ENCODE data around the gene KCTD16. TPM values are rescaled to one million over a fixed set of nuclear protein-coding genes. Genes with fewer than 3 reads are reported as not detected.

KCTD16 gene
- total RNA-seq, 1 donor from 2014 or later = 16.1 TPM

DNA sequence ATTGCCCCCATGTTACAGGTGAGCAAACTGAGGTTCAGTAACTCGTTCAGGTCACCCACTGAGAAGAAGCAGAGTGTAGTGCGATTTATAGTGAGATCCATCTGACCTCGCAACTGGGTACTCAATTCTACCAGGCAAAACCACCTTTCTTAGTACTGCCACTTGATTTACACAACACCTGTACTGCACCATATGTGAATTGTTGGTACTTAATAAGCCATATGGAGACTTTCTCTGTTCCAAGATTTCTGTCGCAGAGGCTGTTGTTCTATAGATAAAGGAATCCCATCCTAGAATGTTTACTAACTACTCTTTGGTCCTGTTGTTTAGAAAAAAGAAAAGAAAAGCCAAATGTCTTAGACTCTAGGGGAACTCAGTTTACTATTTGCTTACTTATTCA is 287.5 kb downstream of the KCTD16 start:
- DNase-seq (ENCODE audit: low spot score) = no peak

DNA sequence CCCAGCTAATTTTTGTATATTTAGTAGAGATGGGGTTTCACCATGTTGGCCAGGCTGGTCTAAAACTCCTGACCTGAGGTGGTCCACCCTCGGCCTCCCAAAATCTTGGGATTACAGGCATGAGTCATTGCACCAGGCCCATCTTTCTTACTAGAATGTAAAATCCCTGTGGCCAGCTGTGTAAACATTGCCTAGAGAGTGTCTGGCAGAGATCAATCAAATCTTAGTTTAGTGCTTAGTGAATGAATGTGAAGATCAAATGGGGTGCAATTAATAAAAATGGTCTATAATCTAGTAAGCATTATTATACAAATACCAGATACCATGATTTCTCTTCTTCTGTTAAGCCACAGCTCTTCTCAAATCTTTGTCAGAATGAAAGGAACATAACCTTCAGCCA is 289.9 kb downstream of the KCTD16 start:
- peak; percentile 47 for DNase-seq (ENCODE audit: low spot score)

DNA sequence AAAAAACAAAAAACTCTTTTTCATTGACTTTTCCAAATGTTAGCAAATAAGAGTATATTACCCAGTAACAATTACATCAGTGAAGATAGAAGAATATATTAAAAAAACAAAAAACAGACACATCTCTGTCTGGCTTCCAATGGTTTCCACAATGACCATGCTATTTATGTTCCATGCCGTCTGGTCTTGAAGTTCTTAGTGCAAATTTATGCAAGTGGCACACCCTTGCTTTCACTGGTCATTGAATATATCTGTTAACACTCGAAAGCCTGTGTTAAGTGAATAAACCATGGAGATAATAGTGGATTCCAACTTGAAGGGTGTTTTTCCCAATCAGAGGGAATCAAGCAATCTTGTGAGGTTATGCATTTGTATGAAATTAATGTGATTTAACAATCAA is 291.9 kb downstream of the KCTD16 start:
- no peak for DNase-seq (ENCODE audit: low spot score)

DNA sequence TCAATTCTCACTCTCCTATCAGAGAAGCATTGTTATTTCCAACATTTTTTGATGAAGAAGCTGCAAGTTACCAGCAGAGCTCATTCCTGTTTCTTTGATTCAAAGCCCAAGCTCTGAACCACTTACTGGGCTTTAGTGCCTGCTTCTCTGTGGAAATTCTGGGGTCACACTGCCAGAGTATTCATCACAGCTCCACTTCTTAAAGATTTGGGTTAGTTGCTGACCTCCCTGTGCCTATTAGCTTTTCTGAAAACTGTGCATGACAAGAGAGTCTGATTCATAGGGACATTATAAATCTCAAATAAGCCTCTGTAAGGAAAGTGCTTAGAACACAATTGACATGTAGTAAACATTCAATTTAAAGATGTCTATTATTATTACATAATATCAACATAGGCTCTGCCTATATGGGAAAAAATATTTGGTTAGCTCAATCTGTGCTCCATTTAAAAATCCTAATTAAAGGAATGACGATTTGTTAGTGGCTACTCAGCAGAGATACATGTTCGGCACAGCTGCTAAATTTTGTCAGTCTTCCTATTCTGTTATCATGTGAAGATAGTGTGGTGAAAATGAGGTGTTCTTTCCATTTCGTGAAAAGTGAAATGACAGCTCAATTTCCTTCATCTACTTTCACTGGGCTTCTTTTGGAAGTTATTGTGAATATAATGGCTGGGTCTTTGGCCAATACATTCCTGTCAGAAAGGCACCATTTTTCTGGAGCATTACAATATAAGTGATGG is 293.0 kb downstream of the KCTD16 start:
- no peak for DNase-seq (ENCODE audit: low spot score)

DNA sequence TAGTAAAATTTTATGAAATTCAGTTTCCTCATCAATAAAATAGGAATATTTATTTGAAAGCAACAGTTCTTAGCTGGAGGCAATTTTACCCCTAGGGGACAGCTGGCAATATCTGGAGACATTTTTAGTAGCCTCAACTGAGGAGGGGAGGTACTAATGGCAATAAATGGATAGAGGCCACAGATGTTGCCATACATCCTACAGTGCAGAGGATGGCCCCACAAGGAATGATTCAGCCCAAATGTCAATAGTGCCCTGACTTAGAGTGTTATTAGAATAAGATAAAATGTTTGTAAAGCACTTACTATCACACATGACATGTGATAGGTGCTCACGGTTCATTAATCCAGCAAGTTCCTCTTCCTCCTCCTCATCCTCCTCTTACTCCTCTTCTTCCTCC is 293.6 kb downstream of the KCTD16 start:
- no peak for DNase-seq (ENCODE audit: low spot score)

DNA sequence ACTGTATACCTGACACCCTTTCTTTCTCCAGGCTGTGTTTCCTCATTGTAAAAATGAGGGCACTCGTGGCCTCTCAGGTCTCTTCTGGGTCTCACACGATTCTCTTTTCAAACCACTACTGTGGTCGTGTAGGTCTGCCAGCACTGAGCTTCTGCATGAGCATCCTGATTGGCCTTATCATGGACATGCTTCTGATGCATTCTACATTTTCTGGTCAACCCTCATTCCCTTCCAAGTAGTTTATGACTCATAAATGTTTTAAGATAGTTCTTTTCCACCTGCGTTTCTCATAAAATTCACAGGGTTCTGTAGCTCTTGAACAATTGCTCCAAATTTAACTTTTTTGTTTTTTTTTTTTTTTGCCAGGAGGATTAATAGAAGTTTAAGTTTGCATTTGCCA is 294.8 kb downstream of the KCTD16 start:
- no peak for DNase-seq (ENCODE audit: low spot score)

DNA sequence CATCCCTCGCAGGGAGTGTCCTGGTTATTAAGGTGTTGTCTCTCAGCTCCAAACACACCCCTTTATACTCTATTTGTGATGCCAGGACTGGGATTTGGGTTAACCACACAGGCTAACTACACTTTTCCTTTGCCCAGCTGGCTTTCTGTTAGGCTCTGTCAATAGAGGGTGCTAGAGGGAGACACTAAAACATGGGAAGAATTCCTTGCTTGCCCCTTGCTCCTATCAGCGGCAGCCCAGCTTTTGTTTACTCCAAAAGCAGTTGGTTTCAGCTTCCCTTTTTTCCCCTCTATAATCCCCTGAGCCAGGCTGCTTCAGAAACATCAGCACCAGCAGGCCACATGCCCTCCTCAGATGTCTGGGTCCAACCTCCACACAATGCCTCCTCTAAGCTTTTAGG is 297.1 kb downstream of the KCTD16 start:
- DNase-seq (ENCODE audit: low spot score) = peak; percentile 56

DNA sequence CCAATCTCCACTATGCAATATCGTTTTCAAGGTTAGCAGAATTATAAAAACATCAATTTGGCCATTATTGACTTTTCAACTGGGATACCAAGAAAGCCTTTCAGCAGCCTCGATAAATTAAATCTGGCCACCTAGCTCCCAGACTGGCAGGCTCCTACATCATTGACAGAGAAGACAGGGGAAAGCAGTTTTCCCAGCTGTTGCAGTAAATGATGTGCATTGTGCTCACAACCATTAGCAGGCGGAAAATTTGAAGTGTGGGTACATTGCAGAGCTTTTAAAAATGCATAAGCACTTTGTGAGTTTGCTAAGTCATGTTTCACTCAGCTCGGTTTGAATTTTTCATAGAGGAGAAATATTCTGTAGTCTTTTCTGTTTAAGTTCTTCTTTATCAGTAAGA is 297.9 kb downstream of the KCTD16 start:
- DNase-seq (ENCODE audit: low spot score) = no peak

DNA sequence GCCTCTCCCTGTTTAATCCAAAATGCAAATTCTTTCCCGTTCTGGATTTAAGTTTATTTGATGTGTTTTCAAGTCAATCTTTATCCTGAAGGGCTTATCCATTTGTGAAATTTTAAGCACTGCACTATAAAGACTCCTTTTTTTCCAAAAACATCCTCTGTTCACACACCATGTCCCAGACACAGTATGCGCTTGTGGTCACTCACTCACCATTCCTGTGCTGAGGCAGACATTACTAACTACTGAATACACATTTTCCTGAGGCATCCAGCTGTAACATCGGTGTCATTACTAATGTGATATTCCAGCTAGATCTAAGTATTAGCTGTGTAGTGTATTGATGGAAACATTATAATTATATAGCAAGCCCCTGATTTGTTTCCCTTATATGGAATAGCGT is 298.4 kb downstream of the KCTD16 start:
- DNase-seq (ENCODE audit: low spot score) = no peak

DNA sequence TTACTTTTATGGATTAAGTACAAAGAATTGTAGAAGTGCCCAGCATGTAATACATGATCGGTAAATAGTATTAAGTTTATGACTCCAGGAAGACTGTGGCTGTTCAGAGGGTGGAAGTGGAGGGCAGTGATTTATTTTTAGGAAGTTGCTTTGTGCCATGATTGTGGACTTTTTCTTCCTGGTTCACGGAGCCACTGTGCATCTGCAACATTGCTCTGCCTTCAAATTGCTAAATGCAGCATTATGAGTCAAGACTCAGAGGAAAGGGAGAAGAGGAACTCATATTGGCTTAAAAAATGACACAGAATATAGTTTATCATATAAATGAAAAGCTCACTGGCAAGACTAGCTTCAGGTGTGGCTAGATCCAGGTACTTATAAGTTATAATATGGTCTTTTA is 301.5 kb downstream of the KCTD16 start:
- no peak for DNase-seq (ENCODE audit: low spot score)

DNA sequence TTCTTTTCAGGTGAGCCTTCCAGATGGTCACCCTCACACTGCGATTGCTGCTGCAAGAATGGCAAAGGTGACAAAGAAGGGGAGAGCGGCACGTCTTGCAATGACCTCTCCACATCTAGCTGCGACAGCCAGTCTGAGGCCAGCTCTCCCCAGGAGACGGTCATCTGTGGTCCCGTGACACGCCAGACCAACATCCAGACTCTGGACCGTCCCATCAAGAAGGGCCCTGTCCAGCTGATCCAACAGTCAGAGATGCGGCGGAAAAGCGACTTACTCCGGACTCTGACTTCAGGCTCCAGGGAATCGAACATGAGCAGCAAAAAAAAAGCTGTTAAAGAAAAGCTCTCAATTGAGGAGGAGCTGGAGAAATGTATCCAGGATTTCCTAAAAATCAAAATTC is 303.0 kb downstream of the KCTD16 start:
- no peak for DNase-seq (ENCODE audit: low spot score)

DNA sequence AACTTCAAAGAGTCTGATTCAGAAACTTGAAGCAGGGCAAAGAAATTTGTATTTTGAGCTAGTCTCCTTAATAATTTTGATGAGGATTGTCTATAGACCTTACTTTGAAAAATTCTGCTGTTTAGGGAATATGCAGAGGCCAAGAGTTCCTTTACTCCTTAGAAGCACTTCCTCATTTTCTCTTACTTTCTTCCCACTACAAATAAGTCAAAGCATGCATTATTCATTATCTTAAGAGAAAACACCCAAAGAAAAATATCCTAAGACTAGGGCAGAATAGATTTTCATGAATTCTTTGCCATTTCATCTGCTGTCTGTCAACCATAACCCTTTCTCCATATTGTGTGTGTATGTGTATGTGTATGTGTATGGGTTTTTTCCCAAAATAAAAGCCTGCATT is 307.9 kb downstream of the KCTD16 start:
- DNase-seq (ENCODE audit: low spot score) = no peak

DNA sequence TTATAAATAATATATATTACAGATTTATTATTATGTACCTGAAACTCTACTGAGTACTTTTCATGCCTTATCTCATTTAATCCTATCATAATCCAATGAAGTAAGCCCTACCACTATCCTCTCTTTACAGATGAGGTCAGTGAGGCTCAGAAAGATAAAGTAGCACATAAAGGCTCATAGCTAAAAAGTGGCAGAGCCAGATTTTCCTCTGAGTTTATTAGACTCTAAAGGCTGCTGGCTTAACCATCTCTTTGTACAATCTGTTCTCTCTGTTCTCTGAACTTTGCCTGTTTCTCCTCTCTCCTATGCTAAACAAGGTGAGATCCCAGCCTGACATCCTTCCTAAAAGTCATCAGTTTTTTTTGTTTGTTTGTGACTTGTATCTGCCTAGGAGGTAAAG is 311.2 kb downstream of the KCTD16 start:
- peak; percentile 81 for DNase-seq (ENCODE audit: low spot score)

DNA sequence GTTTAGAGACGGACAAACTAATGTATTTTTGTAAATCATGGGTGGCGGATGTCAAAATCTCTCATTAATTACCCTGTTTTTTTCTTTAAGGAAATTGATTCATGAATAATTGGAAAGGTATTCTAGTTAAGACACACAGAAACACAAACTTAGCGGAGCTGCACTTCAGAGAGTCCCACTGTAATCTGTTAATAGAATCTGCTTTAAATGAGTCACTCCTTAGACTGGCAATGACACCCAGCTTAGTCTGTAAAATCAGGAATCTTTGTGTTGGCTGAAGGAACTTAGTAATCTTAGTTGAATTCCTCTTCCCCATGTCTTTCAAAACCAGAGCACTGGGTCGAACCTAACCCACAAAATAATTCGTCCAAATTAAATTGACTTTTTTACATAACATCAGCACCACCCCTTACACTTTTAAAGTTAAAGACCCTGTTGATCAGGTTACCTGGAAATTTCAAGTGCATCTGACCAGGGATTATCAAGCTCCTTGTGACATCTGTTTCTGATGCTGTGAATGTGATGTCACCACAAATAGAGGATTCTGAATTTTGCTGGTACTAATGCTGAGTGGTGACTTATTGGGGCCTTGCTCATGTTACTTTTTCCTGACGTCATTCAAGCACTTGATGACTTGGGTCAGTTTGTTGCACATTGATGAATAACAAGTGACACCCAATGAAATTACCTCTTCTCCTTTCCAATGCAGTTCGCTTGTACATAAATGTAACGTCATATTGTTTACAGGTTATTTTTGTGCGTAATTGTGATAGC is 313.6 kb downstream of the KCTD16 start:
- peak; percentile 69 for DNase-seq (ENCODE audit: low spot score)

DNA sequence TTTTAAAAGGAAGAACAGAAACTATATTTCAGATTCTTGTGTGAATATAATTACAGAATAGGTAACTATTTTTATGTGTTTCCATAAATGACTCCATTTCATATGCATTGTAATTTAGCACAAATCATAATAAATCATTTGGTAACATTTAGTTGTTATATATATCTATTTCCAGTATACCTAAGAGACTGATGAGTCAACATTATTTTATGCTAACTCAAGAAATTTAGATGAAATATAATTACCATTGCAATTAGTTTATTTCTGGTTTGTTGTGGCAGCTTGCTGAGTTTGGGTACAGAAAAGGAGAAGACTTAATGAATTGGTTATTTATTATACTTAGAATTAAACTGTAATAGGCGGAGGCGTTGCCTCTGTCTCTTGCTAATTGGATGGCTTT is 314.9 kb downstream of the KCTD16 start:
- no peak for DNase-seq (ENCODE audit: low spot score)

DNA sequence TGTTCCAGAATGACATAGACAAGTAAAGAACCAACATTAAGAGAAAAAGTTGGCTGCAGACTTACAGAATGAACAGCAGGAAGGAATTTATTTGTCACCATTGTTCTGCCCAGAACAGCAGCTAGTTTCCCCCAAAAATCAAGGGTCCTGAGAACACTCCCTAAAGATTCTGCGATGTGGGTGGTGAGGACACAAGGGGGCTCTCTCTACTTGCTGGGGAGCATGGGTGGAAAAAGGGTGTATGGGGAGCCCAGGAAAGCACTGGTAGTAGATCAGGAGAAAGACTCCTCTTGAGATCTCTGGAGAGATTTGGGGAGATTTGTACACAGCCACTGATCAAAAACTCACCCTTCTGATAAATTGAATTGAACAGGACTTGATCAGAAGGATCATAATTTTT is 316.5 kb downstream of the KCTD16 start:
- no peak for DNase-seq (ENCODE audit: low spot score)

DNA sequence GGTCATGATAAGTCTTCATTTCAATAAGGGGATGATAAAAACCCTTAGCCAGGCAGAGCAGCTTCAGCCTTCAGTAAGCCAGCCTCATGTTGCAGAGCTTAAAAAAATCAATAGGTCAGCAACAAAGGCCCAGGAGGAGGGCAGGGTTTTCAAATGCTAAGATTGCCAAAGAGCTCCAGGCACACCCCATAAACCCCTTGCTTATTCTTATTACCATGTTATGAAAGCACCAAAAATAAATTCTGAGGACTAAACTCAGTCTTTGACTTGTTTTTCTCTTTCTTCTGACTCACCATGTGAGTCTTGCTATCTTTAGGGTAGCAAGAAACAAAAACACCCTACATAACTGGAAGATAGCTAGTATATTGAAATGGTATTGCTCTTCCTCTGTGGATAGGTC is 317.1 kb downstream of the KCTD16 start:
- peak; percentile 80 for DNase-seq (ENCODE audit: low spot score)

DNA sequence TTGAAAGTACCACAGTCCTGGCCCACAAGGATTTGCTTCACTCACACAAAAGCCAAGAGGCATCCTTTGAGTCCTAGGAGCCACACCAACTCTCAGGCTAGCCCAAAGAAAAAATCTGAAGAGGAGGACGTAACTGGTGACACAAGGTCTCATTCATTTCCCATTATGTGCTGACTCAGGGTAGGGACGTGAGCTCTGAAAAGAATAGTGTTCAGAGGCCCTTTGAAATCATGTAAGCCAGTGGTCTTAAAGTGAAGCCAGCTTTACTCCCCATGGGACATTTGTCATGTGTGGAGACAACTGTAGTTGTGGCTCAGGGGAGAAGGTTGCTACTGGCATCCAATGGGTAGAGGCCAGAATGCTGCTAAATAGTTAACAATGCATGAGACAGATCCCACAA is 332.4 kb downstream of the KCTD16 start:
- DNase-seq (ENCODE audit: low spot score) = no peak

DNA sequence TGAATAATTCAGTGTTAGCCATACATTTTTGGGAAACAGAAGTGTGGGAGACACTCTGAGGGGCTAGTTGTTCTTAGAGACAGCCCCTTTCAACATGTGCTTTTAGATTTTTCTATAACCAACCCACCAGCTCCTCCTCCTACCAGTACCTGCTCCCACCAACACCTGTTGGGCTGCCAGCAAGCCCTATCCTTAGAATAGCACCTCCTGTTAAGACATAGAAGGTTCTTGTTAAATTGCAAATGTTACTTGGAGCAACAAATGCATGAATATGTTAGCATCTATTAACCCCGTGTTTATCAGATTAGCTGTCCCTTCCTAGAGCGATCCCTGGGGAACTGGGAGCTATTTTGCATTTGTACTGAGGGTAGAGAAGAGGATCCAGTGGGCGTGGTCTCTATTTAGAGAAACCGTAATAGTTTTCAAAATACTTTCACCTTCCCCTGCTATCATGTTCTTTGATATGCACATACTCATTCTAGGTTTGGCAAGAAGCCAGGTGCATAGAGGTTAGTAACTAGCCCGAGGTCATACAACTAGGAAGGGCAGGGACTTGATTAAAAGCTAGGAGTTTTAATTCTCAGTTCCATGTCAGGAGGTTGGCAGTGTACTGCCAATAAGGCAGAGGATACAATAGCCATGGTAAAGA is 334.4 kb downstream of the KCTD16 start:
- no peak for DNase-seq (ENCODE audit: low spot score)

DNA sequence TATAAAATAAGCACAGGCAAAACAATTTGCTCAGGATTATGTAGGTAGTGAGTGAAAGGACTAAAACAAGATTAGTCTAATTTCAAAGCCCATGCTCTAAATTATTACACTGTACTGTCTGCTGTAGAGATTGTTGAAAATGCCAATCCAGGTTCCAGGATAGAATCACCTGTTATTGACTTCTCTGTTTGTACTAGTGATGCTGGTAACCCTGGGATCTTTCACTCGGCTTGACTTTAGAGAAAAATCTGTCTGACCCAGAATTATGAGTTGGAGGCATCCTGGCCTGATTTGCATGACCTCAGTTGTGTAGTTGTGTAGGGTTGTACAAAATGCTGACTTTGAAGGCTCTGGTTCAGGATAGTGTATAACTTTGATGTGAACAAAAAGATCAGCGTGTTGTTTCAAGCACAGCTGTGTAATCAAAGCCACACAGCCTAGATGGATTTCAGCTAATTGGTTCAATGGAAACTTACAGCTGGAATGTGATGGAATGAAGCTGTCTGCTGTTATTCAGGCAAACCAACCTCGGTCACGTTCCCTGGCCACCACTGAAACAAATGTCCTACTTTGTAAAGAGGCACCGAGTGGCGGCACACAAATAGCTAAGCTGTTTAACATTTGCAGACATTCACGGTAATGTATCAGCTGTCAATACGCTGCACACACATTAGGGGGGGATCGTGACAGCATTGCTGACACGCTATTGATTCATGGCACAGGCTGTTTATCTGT is 340.3 kb downstream of the KCTD16 start:
- no peak for DNase-seq (ENCODE audit: low spot score)

DNA sequence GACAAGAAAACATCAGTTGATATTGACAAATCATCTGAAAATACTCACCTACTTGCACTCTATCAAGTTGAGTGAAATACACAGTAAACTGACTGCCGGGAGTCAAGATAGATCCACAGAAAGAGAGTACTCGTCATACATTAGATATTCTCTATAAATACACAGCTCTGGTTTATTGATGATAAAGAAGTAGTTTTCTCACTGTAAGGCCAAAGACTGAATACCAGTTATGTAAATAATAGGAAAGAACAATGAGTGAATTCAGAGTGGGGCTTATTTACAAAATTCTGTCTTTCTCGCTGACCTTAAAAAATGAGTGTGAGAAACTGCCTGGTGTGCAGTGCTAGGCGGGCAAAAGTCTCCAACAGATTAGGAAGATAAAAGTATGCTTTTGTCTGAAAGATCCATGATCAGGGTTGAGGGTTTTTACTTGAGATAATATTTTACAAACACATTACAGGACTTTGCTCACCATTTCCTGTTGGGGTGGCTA is 341.0 kb downstream of the KCTD16 start:
- no peak for DNase-seq (ENCODE audit: low spot score)

DNA sequence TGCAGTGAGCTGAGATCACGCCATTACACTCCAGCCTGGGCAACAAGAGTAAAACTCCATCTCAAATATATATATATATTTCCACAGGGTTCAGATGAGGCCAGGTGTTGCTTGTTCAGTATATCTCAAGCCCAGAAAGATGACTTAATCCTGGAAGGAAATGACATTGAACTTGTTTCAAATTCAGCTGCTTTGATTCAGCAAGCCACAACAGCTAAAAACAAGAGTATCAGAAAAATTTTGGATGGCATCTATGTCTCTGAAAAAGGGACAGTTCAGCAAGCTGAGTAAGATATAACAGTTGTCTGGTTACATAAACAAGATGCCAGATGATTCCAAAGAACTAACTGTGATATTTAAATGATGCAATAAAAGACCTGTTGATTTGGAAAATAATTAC is 352.0 kb downstream of the KCTD16 start:
- no peak for DNase-seq (ENCODE audit: low spot score)
